ENCODE measurements around the gene DENND4B. TPM values are rescaled to one million over a fixed set of nuclear protein-coding genes. Genes with fewer than 3 reads are reported as not detected.
"Not testable (repeated sequence)": the region's sequence is repeated elsewhere in the genome, so short reads cannot be mapped to it uniquely, and the experiment has no call there.

The DENND4B gene
- total RNA-seq, 4 donors from 2014 or later = 28.9 to 63.7 (median 44.8) TPM

DNA sequence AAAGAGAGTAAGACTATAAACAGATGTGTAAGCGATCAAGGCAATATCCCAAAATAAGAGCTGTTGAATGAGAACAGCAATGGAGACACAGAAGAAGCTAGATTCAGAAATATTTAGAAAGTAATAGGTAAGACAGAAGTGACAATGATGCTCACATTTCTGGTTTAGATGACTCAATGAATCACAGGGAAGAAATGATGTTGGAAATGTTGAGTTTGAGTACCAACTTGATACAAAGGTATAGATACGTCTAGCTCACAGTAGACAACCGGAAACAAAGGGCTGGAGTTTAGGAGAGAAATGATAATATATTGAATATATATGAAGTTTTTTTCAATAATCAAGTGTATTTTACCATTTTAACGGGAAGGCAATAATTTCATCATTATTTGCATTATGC lies 30.2 kb downstream of the DENND4B start:
- no peak for DNase-seq
- 83 to 96% methylated on average over 4 of the region's 4 CpGs for WGBS, 2 donors
- Histone ChIP-seq H3K4me3 (replicated peaks in 1 of 3) (no peak overlapping the region), H3K27me3 (no peaks in the 10 kb centered on the region), H3K27ac (no peak overlapping the region), H3K9me3 (no peaks in the 10 kb centered on the region), H3K4me1 (peaks cover 8 to 24% of the 10 kb centered on the region in 2 donors), H3K36me3 (no peaks in the 10 kb centered on the region)
- intact Hi-C loops (cut with DNase I) = no loop called here
- TF ChIP-seq, protein P1, sequence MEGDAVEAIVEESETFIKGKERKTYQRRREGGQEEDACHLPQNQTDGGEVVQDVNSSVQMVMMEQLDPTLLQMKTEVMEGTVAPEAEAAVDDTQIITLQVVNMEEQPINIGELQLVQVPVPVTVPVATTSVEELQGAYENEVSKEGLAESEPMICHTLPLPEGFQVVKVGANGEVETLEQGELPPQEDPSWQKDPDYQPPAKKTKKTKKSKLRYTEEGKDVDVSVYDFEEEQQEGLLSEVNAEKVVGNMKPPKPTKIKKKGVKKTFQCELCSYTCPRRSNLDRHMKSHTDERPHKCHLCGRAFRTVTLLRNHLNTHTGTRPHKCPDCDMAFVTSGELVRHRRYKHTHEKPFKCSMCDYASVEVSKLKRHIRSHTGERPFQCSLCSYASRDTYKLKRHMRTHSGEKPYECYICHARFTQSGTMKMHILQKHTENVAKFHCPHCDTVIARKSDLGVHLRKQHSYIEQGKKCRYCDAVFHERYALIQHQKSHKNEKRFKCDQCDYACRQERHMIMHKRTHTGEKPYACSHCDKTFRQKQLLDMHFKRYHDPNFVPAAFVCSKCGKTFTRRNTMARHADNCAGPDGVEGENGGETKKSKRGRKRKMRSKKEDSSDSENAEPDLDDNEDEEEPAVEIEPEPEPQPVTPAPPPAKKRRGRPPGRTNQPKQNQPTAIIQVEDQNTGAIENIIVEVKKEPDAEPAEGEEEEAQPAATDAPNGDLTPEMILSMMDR (IDR thresholded peaks at IDR 0.05) = no peak
- TF ChIP-seq POLR2A (IDR thresholded peaks at IDR 0.05) = no peak

DNA sequence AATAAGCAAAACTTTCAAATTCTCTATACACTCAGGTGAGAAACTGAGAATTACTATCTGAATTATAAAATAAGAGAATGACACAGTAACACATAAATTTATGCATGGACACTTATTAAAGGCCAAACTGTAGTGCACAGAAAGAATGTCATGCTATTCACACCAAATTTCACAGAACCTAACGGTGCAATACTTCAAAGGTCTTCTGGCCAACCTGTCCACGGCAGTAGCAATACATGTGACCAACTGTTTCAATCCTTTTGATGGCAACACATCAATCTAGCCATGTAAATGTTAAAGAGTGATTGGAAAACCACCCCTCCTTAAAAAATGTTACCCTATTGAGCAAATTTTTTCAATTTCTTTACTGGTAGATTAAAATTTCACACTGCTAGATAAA lies 34.2 kb downstream of the DENND4B start:
- intact Hi-C loops (cut with DNase I) = no loop called here

DNA sequence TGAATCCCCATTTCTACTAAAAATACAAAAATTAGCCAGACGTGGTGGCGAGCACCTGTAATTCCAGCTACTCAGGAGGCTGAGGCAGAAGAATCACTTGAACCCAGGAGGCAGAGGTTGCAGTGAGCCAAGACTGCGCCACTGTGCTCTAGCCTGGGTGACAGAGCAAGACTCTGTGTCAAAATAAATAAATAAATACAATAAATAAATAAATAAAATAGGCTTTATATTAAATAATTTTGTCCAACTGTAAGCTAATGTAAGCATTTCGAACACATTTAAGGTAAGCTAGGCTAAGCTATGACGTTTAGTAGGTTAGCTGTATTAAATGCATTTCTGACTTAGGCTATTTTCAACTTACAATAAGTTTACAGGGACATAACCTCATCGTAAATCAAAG lies 36.0 kb downstream of the DENND4B start:
- H3K27ac ChIP-seq; H3K4me1 ChIP-seq; intact Hi-C loops (cut with DNase I); DNase-seq; H3K27me3 ChIP-seq; H3K36me3 ChIP-seq; H3K4me3 ChIP-seq (replicated peaks in 1 of 3); H3K9me3 ChIP-seq: not testable (repeated sequence)
- 91 to 95% methylated on average over 6 of the region's 6 CpGs for WGBS, 2 donors

More for the DNA sequence above, 34.2 kb downstream of the DENND4B start:
- H3K4me3 ChIP-seq (replicated peaks in 1 of 3) = no peak overlapping the region
- H3K9me3 ChIP-seq = no peaks in the 10 kb centered on the region
- H3K4me1 ChIP-seq = no peaks in the 10 kb centered on the region
- no peaks in the 10 kb centered on the region for H3K27me3 ChIP-seq
- 73 to 85% methylated on average over 2 of the region's 2 CpGs for WGBS, 2 donors
- H3K36me3 ChIP-seq = peaks cover 0 to 2% of the 10 kb centered on the region in 2 donors
- H3K27ac ChIP-seq = no peak overlapping the region
- no peak for DNase-seq
- TF ChIP-seq POLR2A (IDR thresholded peaks at IDR 0.05) = no peak
- TF ChIP-seq, protein P1 (IDR thresholded peaks at IDR 0.05) = no peak

DNA sequence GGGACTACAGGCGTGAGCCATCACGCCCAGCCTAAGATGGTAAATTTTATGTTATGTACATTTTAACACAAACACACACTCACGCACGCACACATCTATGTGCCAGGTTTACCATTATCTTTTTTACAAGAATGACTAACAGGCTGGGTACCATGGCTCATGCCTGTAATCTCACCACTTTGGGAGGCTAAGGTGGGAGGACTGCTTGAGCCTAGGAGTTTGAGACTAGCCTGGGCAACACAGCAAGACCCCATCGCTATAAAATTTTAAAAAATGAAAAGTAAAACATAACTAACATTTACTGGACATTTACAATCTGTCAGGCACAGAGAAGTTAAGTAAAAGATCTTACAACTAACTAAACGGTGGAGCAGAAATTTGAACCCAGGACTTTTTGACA lies 38.4 kb downstream of the DENND4B start:
- no peak overlapping the region for H3K4me3 ChIP-seq (replicated peaks in 1 of 3)
- peaks cover 5 to 8% of the 10 kb centered on the region in 2 donors for H3K4me1 ChIP-seq
- intact Hi-C loops (cut with DNase I) = no loop called here
- H3K9me3 ChIP-seq = no peaks in the 10 kb centered on the region
- peaks cover 0 to 2% of the 10 kb centered on the region in 2 donors for H3K36me3 ChIP-seq
- WGBS, 2 donors = 95 to 97% methylated on average over 6 of the region's 6 CpGs
- DNase-seq = no peak
- no peaks in the 10 kb centered on the region for H3K27me3 ChIP-seq
- no peak for TF ChIP-seq POLR2A (IDR thresholded peaks at IDR 0.05)
- TF ChIP-seq, protein P1 (IDR thresholded peaks at IDR 0.05) = no peak
- no peak overlapping the region for H3K27ac ChIP-seq

DNA sequence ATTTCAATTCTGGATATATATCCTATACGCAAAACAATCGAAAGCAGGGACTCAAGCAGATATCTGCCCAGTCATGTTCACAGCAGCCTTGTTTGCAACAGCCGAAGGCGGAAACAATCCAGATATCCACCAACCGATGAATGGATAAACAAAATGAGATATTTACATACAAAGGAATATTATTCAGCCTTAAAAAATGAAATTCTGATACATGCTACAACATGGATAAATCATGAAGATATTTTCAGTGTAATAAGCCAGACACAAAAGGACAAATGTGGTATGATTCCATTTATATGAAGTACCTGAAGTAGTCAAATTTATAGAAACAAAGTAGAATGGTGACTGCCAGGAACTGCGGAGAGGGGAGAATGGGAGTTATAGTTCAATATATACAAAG lies 39.4 kb downstream of the DENND4B start:
- no peak for DNase-seq
- 87 to 88% methylated on average over 6 of the region's 6 CpGs for WGBS, 2 donors
- TF ChIP-seq, protein P1 (IDR thresholded peaks at IDR 0.05) = no peak
- TF ChIP-seq POLR2A (IDR thresholded peaks at IDR 0.05) = no peak

DNA sequence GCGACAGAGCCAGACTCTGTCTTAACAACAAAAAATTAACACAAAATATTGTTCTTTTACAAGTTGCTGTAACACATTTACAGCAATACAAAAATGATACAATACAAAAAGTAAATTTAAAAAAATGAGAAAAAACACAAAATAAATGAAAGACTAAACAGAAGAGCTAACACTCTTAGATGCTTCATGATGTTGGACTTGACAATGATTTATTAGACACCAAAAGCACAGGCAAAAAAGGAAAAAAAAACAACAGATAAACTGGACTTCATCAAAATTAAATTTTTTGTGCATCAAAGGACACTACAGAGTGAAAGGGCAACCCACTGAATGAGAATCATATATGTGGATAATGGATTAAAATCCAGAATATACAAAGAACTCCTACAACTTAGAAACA lies 40.1 kb downstream of the DENND4B start:
- no peak overlapping the region for H3K4me3 ChIP-seq (replicated peaks in 1 of 3)
- no peaks in the 10 kb centered on the region for H3K27me3 ChIP-seq
- H3K9me3 ChIP-seq = no peaks in the 10 kb centered on the region
- intact Hi-C loops (cut with DNase I) = no loop called here
- TF ChIP-seq POLR2A (IDR thresholded peaks at IDR 0.05) = no peak
- TF ChIP-seq, protein P1 (IDR thresholded peaks at IDR 0.05) = no peak
- peaks cover 0 to 2% of the 10 kb centered on the region in 2 donors for H3K36me3 ChIP-seq
- no peak for DNase-seq
- H3K27ac ChIP-seq = no peak overlapping the region
- H3K4me1 ChIP-seq = peaks cover 5 to 8% of the 10 kb centered on the region in 2 donors
- WGBS, 2 donors = 87 to 94% methylated on average over 1 of the region's 1 CpG

More for the DNA sequence above, 39.4 kb downstream of the DENND4B start:
- Histone ChIP-seq H3K4me3 (replicated peaks in 1 of 3) (no peak overlapping the region), H3K4me1 (peaks cover 5 to 8% of the 10 kb centered on the region in 2 donors), H3K27me3 (no peaks in the 10 kb centered on the region), H3K36me3 (peaks cover 0 to 2% of the 10 kb centered on the region in 2 donors), H3K27ac (no peak overlapping the region), H3K9me3 (no peaks in the 10 kb centered on the region)
- intact Hi-C loops (cut with DNase I) = no loop called here

DNA sequence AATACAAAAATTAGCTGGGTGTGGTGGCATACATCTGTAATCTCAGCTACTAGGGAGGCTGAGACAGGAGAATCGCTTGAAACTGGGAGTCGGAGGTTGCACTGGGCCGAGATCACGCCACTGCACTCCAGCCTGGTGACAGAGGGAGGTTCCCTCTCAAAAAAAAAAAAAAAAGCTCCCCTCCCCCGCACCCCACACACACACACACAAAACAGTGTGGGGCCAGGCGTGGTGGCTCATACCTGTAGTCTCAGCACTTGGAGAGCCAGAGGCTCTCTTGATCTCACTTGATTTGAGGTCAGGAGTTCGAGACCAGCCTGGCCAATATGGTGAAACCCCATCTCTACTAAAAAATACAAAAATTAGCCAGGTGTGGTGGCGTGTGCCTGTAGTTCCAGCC lies 40.6 kb downstream of the DENND4B start:
- H3K4me3 ChIP-seq (replicated peaks in 1 of 3); H3K27ac ChIP-seq; H3K4me1 ChIP-seq; H3K36me3 ChIP-seq; DNase-seq; H3K27me3 ChIP-seq; H3K9me3 ChIP-seq; intact Hi-C loops (cut with DNase I): not testable (repeated sequence)
- 93 to 95% methylated on average over 8 of the region's 8 CpGs for WGBS, 2 donors

Data from thyroid gland (tissue), 4 donors.